K562 (cell line): ENCODE measurements around the gene PYGB. TPM values are rescaled to one million over a fixed set of nuclear protein-coding genes. Genes with fewer than 3 reads are reported as not detected.

Experiments used
- ATAC-seq: fragments of 200-7000 bp; cut with Tn5 transposase; 3 replicates; pipeline ENCODE4 v1.9.1; 2020; ENCODE audit warnings: moderate library complexity
- BruUV-seq: library from RNA; stranded (reverse); fragments of 400-500 nt; replicated peaks from 2 replicates; lab custom pipeline; 2021; lab: Mats Ljungman, UMichigan
- CTCF ChIA-PET: fragments of 300-600 bp; formaldehyde crosslinking; extraction: SDS; loops from one replicate; lab custom pipeline; 2021; ENCODE audit warnings: low intra/inter-chr PET ratio; lab: Yijun Ruan, JAX
- POLR2A ChIA-PET: fragments of 300-600, 350-650 bp; sonication (Branson Sonifier 250); formaldehyde crosslinking; extraction: SDS; loops from one replicate; lab custom pipeline; 2021; ENCODE audit warnings: antibody characterized with exemption, inconsistent platforms; lab: Yijun Ruan, JAX
- DNase-seq, 4 experiments: peaks; one replicate each; pipeline versions ENCODE4 v3.0.0 to v3.0.0-alpha.2; 2011 to 2018; ENCODE audit warnings: low spot score in 3 of 4, mixed read lengths in 3 of 4; ENCODE audit errors: extremely low read depth in 1 of 4
- FAIRE-seq: peaks from 2 replicates; lab custom pipeline; 2011; peaks lifted over from hg19 to GRCh38; lab: Jason Lieb, UNC
- H2AFZ ChIP-seq: 2 replicates; pipeline ENCODE4 v1.6.0; 2011; ENCODE audit warnings: low read depth, low read length, control low read depth, inconsistent platforms
- H3K27ac ChIP-seq: fragments of 200-600 bp; 3 replicates; pipeline ENCODE4 v1.8.0; 2011; ENCODE audit warnings: low read depth, mild to moderate bottlenecking, control low read depth, inconsistent platforms, low read length, moderate library complexity, mixed read lengths; ENCODE audit errors: extremely low read depth
- H3K27me3 ChIP-seq, 2 experiments: fragments of 300-600 bp in 1 of 2; 2 replicates in 1 of 2; 3 replicates in 1 of 2; pipeline versions ENCODE4 v1.6.0 to v1.8.0; 2011; ENCODE audit warnings: inconsistent platforms in 2 of 2, low read length in 2 of 2, mild to moderate bottlenecking in 1 of 2, mixed read lengths in 1 of 2, moderate library complexity in 1 of 2; ENCODE audit not compliant: control insufficient read depth in 2 of 2, insufficient read depth in 2 of 2
- H3K36me3 ChIP-seq: fragments of 300-600 bp; 3 replicates; pipeline ENCODE4 v1.8.0; 2011; ENCODE audit warnings: mild to moderate bottlenecking, low read length, inconsistent platforms; ENCODE audit not compliant: control insufficient read depth, insufficient read depth
- H3K4me1 ChIP-seq, 2 experiments: fragments of 200-600 bp in 1 of 2; replicated peaks in 1 of 2; 2 replicates in 1 of 2; 3 replicates in 1 of 2; pipeline versions ENCODE4 v1.5.1 to v1.8.0; 2011; ENCODE audit warnings: inconsistent platforms in 2 of 2, low read length in 2 of 2, mild to moderate bottlenecking in 1 of 2, mixed read lengths in 1 of 2, moderate library complexity in 1 of 2; ENCODE audit not compliant: control insufficient read depth in 2 of 2, insufficient read depth in 2 of 2
- H3K4me2 ChIP-seq: 2 replicates; pipeline ENCODE4 v1.6.1; 2011; ENCODE audit warnings: low read length, control low read depth, inconsistent platforms, mixed read lengths; ENCODE audit not compliant: insufficient read depth
- H3K4me3 ChIP-seq: fragments of 200-600 bp; sonication (generic), shearing (Covaris generic); 2 replicates; pipeline ENCODE4 v1.5.1; 2016; ENCODE audit warnings: control low read depth, inconsistent platforms
- H3K79me2 ChIP-seq: fragments of 200-600 bp; 3 replicates; pipeline ENCODE4 v1.8.0; 2011; ENCODE audit warnings: low read length, inconsistent platforms; ENCODE audit not compliant: control insufficient read depth, insufficient read depth
- H3K9ac ChIP-seq, 2 experiments: 2 replicates each; pipeline versions ENCODE4 v1.6.0 to v1.6.1; 2011; ENCODE audit warnings: low read depth in 2 of 2, low read length in 2 of 2, control low read depth in 1 of 2, inconsistent platforms in 1 of 2, mild to moderate bottlenecking in 1 of 2, mixed read lengths in 1 of 2; ENCODE audit not compliant: insufficient read depth in 1 of 2
- H3K9me1 ChIP-seq: one replicate; pipeline ENCODE4 v1.6.0; 2011; ENCODE audit warnings: inconsistent platforms, mild to moderate bottlenecking, low read length, moderate library complexity; ENCODE audit not compliant: control insufficient read depth, insufficient read depth
- H3K9me3 ChIP-seq: replicated peaks from 2 replicates; pipeline ENCODE4 v1.5.1; 2011; ENCODE audit warnings: low read depth, low read length, inconsistent platforms; ENCODE audit not compliant: control insufficient read depth, insufficient read depth
- H4K20me1 ChIP-seq: replicated peaks from 2 replicates; pipeline ENCODE4 v1.6.1; 2011; ENCODE audit warnings: low read length, inconsistent platforms, mixed read lengths; ENCODE audit not compliant: control insufficient read depth, insufficient read depth
- FOS ChIP-seq: IDR thresholded peaks from 3 replicates; pipeline ENCODE4 v1.6.1; 2011; ENCODE audit not compliant: insufficient read length; ENCODE audit errors: extremely low read depth
- PCBP2 ChIP-seq: fragments of 200-400 bp; formaldehyde crosslinking; IDR thresholded peaks from 2 replicates; pipeline ENCODE4 v1.6.1; 2018; ENCODE audit warnings: low read length, low read depth, mild to moderate bottlenecking, moderate library complexity; ENCODE audit not compliant: poor library complexity, severe bottlenecking
- PHTF2 ChIP-seq: fragments of 250-450 bp; sonication (Bioruptor Pico); IDR thresholded peaks from 2 replicates; pipeline ENCODE4 v1.5.0; 2021; ENCODE audit warnings: mild to moderate bottlenecking
- POLR2A ChIP-seq: fragments of 450-650 bp; conservative IDR thresholded peaks from 2 replicates; pipeline ENCODE4 v1.6.1; 2016
- TRIM28 ChIP-seq: fragments of 450-650 bp; IDR thresholded peaks from 2 replicates; pipeline ENCODE4 v1.6.1; 2017
- ZNF780A ChIP-seq: fragments of 250-450 bp; sonication (Bioruptor Pico); IDR thresholded peaks from 2 replicates; pipeline ENCODE4 v1.5.0; 2021; ENCODE audit warnings: mild to moderate bottlenecking
- WGBS: fragments of 100-300 bp; shearing (Covaris generic); methylation state at CpG from one replicate; pipeline ENCODE4 v1.1.6; 2016; ENCODE audit warnings: low coverage, mixed read lengths; ENCODE audit not compliant: insufficient coverage; ENCODE audit errors: missing lambda C conversion rate; 5-methylcytosine and 5-hydroxymethylcytosine counted together
- in situ Hi-C: fragments of 300-500 bp; cut with MboI; formaldehyde crosslinking; loops from 4 replicates; pipeline ENCODE4 v1.15.0; 2018; ENCODE audit warnings: inconsistent platforms, mixed read lengths
- intact Hi-C: fragments of 100-400 bp; cut with micrococcal nuclease; formaldehyde crosslinking; loops from 2 replicates; pipeline ENCODE4 v1.14.2; 2022
- polyA plus RNA-seq, 8 experiments: library from polyadenylated mRNA; depleted of rRNA in 4 of 8; stranded (reverse) in 5 of 8; unstranded in 3 of 8; fragments of >200 nt; fragmentation: Nextera tagmentation in 2 of 8; fragmentation: Illumina TruSeq in 1 of 8; extraction: Ambion mirVana in 2 of 8; extraction: Trizol in 1 of 8; gene quantifications; 2 replicates each; pipeline versions ENCODE4 v1.2.1 to v1.2.3, GENCODE V29; 2011 to 2014; ENCODE audit warnings: inconsistent platforms in 1 of 8, missing spikeins in 1 of 8
- total RNA-seq, 7 experiments: library from RNA; depleted of rRNA in 6 of 7; stranded (reverse); fragments of >200 nt in 6 of 7; fragmentation: Illumina TruSeq in 2 of 7; extraction: Trizol in 2 of 7; gene quantifications; 2 replicates each; pipeline versions ENCODE4 v1.2.1 to v1.2.3, GENCODE V29; 2011 to 2021; ENCODE audit warnings: low replicate concordance in 1 of 7

PYGB gene
- total and polyA plus RNA-seq, 9 of the 15 experiments (the other 6 are each of a cell fraction or from before 2014, with no cell fraction given): 0.34 to 18.0 (median 9.8) TPM

DNA sequence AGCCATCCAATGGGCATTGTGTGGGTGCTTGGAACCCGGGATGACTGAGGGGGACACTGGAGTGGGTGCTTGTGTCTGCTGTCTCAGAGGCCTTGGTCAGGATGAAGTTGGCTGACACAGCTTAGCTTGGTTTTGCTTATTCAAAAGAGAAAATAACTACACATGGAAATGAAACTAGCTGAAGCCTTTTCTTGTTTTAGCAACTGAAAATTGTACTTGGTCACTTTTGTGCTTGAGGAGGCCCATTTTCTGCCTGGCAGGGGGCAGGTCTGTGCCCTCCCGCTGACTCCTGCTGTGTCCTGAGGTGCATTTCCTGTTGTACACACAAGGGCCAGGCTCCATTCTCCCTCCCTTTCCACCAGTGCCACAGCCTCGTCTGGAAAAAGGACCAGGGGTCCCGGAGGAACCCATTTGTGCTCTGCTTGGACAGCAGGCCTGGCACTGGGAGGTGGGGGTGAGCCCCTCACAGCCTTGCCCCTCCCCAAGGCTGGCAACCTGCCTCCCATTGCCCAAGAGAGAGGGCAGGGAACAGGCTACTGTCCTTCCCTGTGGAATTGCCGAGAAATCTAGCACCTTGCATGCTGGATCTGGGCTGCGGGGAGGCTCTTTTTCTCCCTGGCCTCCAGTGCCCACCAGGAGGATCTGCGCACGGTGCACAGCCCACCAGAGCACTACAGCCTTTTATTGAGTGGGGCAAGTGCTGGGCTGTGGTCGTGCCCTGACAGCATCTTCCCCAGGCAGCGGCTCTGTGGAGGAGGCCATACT is 49.4 kb downstream of the PYGB start:
- CTCF ChIA-PET: interaction anchor here (1.4 kb wide), 1 partner anchor 102 kb away, joined by 4 read pairs; no protein-coding TSS in a partner anchor
- Histone ChIP-seq H3K9me1 (no peaks in the 10 kb centered on the region), H3K27me3 (no peaks in the 10 kb centered on the region), H3K36me3 (no peaks in the 10 kb centered on the region; the same call in 2 of the 3 replicates), H4K20me1 (no peaks in the 10 kb centered on the region), H3K9me3 (no peaks in the 10 kb centered on the region), H3K79me2 (no peaks in the 10 kb centered on the region), H2AFZ (no peak overlapping the region), H3K4me1 (peaks cover 0 to 11% of the 10 kb centered on the region in 2 experiments; a peak in 3 of 5 replicates), H3K4me3 (no peak overlapping the region), H3K4me2 (no peak overlapping the region), H3K9ac (no peak overlapping the region), H3K27ac (no peak overlapping the region)
- no TSS peak for BruUV-seq
- intact Hi-C loops: loop anchor here (10.0 kb wide), 1 partner anchor 303 kb away; the partner anchor contains the start of gene APMAP
- TF ChIP-seq TRIM28: no peak
- no peak for TF ChIP-seq ZNF780A
- TF ChIP-seq POLR2A: no peak
- no peak for TF ChIP-seq PHTF2
- no peak for TF ChIP-seq PCBP2
- TF ChIP-seq FOS: no peak
- 70% methylated on average over 4 of the region's 10 CpGs for WGBS
- in situ Hi-C loops: loop anchor here (5.0 kb wide), 1 partner anchor 110 kb away; the partner anchor contains the start of gene GINS1
- POLR2A ChIA-PET: interaction anchor here (0.6 to 0.7 kb wide), 2 partner anchors 23 to 235 kb away, joined by 3 read pairs; no protein-coding TSS in a partner anchor
- ATAC-seq: no peak
- no peak for FAIRE-seq
- DNase-seq: no peak
